Epithelial cell of proximal tubule (primary cell): ENCODE data around the gene EIF4E1B. TPM values are rescaled to one million over a fixed set of nuclear protein-coding genes. Genes with fewer than 3 reads are reported as not detected.

Experiments used
- DNase-seq: peaks from one replicate; pipeline ENCODE4 v3.0.0-alpha.2; 2011; ENCODE audit warnings: low read depth
- H3K4me3 ChIP-seq: 2 replicates; pipeline ENCODE4 v1.5.1; 2011; ENCODE audit warnings: low read depth, mild to moderate bottlenecking, low read length
- total RNA-seq: library from RNA; depleted of rRNA; stranded (reverse); fragments of >200 nt; gene quantifications from 2 replicates; pipeline ENCODE4 v1.2.3, GENCODE V29; 2015
- TF ChIP-seq, protein P1 (sequence below): conservative IDR thresholded peaks from 2 replicates; pipeline ENCODE4 v1.5.1; 2012; ENCODE audit warnings: low read depth, mild to moderate bottlenecking, low read length

EIF4E1B gene
- total RNA-seq, 1 donor from 2014 or later, result not detected

DNA sequence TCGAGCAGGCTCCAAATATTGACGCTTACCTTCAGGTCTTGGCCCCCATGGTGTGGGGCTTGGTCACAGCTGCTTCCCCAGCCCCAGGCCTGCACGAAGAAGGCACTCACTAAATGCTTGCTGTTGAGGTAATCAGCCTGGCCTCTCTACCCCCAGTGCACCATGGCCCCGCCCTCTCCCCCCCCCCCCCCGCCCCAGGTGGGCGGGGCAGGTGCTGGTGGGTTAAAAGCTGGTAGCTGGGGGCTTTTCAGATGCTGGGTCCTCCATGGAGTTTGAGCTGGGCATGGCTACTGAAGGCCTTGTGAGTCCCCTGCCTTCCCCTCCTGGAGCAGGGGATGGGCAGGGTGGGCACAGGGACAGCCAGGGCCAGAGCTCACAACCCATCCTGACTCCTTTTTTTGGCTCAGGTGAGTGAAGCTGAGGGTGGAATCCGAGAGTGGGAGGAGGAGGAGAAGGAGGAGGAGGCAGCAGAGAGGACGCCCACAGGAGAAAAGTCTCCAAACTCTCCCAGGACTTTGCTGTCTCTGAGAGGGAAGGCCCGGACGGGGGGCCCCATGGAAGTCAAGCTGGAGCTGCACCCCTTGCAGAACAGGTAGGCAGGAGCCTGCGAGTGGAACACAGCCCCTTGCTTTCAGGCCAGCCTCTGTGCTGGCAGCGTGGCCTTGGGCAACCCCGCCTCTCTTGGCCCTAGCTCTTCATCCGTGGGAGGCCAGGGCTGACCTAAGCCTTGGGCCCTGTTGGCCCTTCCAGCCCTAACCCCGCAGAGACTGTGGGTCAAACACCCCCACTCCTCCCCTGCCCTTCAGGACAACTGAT, 12.4 kb downstream of the EIF4E1B start:
- DNase-seq, result no peak
- TF ChIP-seq, protein P1, sequence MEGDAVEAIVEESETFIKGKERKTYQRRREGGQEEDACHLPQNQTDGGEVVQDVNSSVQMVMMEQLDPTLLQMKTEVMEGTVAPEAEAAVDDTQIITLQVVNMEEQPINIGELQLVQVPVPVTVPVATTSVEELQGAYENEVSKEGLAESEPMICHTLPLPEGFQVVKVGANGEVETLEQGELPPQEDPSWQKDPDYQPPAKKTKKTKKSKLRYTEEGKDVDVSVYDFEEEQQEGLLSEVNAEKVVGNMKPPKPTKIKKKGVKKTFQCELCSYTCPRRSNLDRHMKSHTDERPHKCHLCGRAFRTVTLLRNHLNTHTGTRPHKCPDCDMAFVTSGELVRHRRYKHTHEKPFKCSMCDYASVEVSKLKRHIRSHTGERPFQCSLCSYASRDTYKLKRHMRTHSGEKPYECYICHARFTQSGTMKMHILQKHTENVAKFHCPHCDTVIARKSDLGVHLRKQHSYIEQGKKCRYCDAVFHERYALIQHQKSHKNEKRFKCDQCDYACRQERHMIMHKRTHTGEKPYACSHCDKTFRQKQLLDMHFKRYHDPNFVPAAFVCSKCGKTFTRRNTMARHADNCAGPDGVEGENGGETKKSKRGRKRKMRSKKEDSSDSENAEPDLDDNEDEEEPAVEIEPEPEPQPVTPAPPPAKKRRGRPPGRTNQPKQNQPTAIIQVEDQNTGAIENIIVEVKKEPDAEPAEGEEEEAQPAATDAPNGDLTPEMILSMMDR, result no peak

DNA sequence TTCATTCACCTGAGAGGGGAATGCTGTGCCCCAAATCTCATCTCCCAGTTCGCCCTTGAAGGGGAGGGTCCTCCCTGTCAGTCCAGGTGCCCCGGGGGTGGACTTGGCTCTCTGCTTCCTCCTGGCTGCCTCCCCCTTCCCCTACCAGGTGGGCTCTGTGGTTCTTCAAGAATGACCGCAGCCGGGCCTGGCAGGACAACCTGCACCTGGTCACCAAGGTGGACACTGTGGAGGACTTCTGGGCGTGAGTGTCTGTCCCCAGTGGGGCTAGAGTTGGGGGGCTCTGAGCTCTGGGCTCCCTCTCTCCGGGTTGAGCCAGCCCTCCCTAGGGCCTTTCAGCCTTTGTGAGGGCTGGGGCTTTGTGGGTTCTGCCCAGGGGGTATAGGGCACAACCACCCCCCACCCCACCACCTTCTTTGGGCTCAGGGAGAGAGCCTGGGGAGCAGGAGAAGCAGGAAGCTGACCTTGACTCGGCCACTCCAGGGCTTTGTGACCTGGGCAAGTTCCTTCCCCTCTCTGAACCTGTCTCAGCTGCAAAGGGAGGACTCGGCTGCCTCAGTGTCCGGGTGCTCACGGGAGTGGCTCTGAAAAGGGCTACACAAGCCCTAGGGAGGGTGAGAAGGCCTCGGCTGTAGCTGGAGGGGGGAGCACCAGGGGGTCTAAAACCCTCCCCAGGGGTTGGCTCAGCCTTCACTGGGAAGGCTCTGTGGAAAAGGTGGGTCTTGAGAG, 13.2 kb downstream of the EIF4E1B start:
- H3K4me3 ChIP-seq, result no peak overlapping the region

More for the DNA sequence above, 12.4 kb downstream of the EIF4E1B start:
- no peak overlapping the region for H3K4me3 ChIP-seq

DNA sequence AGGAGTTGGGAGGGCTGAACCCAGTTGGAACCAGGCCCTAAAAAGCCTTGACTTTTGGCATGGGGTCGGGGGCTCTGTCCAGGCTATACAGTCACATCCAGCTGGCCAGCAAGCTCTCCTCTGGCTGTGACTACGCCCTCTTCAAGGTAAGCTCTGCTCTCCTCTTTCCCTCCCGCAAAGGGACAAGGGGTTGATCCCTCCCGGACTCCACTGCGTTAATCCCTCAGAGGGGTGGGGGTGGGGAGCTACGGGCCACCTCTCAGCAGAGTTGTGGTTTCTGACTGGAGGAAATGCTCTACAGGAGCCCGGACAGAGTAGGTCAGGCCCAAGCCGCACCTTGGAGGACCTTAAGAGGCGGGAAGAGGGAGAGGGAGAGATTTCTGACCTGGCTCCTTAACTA, 13.8 kb downstream of the EIF4E1B start:
- H3K4me3 ChIP-seq, result no peak overlapping the region
- TF ChIP-seq, protein P1, result no peak
- no peak for DNase-seq

More for the DNA sequence above, 13.2 kb downstream of the EIF4E1B start:
- no peak for DNase-seq
- TF ChIP-seq, protein P1, result no peak

DNA sequence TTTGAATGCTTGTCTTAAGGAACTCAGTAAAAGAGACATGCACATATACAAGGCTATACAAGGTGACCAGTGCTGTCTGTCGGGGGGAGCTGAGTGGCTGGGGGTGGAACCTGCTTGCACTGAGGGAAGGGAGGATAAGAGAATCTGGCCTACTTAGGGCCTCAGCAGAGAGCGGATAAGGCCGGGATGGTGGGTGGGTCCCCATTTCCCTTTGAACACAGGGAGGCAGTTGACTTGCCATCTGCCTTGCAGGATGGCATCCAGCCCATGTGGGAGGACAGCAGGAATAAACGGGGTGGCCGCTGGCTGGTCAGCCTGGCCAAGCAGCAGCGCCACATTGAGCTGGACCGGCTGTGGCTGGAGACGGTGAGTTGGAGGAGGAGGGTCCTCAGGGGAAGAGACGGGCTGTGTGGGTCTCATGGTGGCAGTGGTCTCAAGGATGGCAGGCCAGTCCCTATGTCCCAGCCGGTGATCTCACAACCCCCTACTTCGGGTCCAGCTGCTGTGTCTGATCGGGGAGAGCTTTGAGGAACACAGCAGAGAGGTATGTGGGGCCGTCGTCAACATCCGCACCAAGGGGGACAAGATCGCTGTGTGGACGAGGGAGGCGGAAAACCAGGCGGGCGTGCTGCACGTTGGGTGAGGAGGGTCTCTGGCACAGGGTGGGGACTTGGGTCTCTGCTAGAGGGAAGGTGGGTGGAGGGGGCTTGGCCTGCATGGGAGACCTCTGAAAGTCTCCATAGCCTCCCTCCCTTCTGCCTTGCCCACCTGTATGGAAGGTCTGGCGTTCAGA, 14.6 kb downstream of the EIF4E1B start:
- TF ChIP-seq, protein P1, result no peak
- no peak overlapping the region for H3K4me3 ChIP-seq
- DNase-seq, result no peak

DNA sequence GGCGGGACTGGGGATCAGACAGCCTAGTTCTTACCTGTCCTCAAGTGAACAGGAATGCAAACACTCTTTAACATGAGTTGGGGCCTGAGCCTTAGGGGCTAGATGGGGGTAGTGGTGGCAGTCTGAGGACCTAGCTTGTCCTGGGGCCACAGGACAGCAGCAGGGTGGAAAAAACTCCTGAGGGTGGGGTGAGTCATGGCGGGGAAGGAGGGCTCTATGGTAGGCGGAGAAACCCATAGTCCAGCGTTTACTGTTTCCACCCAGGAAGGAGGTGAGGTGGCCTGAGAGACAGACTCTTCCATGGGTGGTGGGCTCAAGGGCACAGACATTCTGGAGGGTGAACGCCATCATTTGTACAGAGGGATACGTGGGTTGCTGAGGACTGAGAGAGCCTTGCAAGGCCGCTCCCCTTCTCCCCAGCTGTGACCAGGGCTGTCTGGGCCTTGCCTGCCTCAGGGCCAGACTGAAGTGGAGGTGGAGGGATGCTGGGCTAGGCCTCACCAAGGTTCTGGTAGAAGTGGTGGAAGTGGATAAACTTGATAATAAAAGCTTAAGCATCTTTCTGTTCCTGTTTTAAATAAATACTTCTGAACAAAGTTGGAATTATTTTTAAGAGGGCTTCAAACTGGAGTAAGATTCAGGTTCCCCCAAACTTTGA, 15.7 kb downstream of the EIF4E1B start:
- DNase-seq, result no peak
- H3K4me3 ChIP-seq, result no peak overlapping the region
- TF ChIP-seq, protein P1, result no peak

DNA sequence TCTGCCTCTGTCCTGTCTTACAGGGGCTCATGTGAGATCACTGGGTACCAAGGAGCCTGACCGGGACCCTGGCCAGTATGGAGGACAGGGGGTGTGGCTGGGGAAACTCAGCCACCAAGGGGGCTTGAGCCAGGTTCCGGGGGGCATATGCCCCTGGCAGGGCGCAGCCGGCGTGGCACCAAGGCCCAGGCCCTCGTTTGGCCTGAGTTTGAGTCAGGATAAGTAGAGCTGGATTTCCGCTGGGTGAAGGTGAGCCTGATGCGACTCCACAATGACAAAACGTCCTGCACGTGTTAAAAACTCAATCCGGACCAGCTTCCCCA, 16.2 kb downstream of the EIF4E1B start:
- H3K4me3 ChIP-seq, result peak overlapping the region; percentile 51
- TF ChIP-seq, protein P1, result no peak
- DNase-seq, result no peak
